ENCODE data around the gene OR6S1. TPM values are rescaled to one million over a fixed set of nuclear protein-coding genes. Genes with fewer than 3 reads are reported as not detected.
A peak's percentile ranks its signal among the peaks of the same experiment; 100 is the strongest.
"Not testable (repeated sequence)": the region's sequence is repeated elsewhere in the genome, so short reads cannot be mapped to it uniquely, and the experiment has no call there.

Gene OR6S1
- total RNA-seq, 2 experiments from 2014 or later: not detected

- no peak overlapping the region for H3K27ac Mint-ChIP-seq
- ATAC-seq (no peak), DNase-seq (no peak)
- CTCF ChIA-PET: interaction anchor here (1.0 to 9.2 kb wide), 6 partner anchors 12 to 217 kb away, joined by 3 to 69 read pairs (median 8); partner anchors contain the start of genes ANG and RNASE4
- no peaks in the 10 kb centered on the region for H3K36me3 Mint-ChIP-seq (ENCODE audit: low read depth)
- intact Hi-C loops (cut with micrococcal nuclease): no loop called here
- no peak overlapping the region for H3K4me3 Mint-ChIP-seq
- no peaks in the 10 kb centered on the region for H3K9me3 Mint-ChIP-seq
- POLR2A ChIA-PET: interaction anchor here (0.6 to 1.0 kb wide), 3 partner anchors 15 to 38 kb away, joined by 3 to 5 read pairs (median 3); no protein-coding TSS in a partner anchor
- TF ChIP-seq CTCF (IDR thresholded peaks at IDR 0.05): no peak
- H3K27me3 Mint-ChIP-seq: peaks cover 55% of the 10 kb centered on the region
- peaks cover 19% of the 10 kb centered on the region for H3K4me1 Mint-ChIP-seq (ENCODE audit: low read depth)
These were observed 14.8 kb upstream of the OR6S1 start for GRCh38 chr14:20656274-20656673.

GRCh38 chr14:20655851-20656250, 14.4 kb upstream of the OR6S1 start:
- H3K4me1 Mint-ChIP-seq (ENCODE audit: low read depth): peaks cover 19% of the 10 kb centered on the region
- H3K9me3 Mint-ChIP-seq: no peaks in the 10 kb centered on the region
- CTCF ChIA-PET: interaction anchor here (1.0 to 9.2 kb wide), 6 partner anchors 12 to 217 kb away, joined by 3 to 69 read pairs (median 8); partner anchors contain the start of genes ANG and RNASE4
- H3K4me3 Mint-ChIP-seq: no peak overlapping the region
- H3K27me3 Mint-ChIP-seq: peaks cover 57% of the 10 kb centered on the region
- H3K27ac Mint-ChIP-seq: no peak overlapping the region
- intact Hi-C loops (cut with micrococcal nuclease): no loop called here
- no peak for TF ChIP-seq CTCF (IDR thresholded peaks at IDR 0.05)
- no peak for ATAC-seq
- H3K36me3 Mint-ChIP-seq (ENCODE audit: low read depth): no peaks in the 10 kb centered on the region
- DNase-seq: no peak
- POLR2A ChIA-PET: interaction anchor here (0.9 to 1.0 kb wide), 2 partner anchors 26 to 38 kb away, joined by 3 to 5 read pairs; no protein-coding TSS in a partner anchor

GRCh38 chr14:20652996-20653975, 11.8 kb upstream of the OR6S1 start:
- no peak for TF ChIP-seq CTCF (IDR thresholded peaks at IDR 0.05)
- ChIA-PET POLR2A (no interaction called here), CTCF (interaction anchor here (2.2 kb wide), 1 partner anchor 38 kb away, joined by 7 read pairs; no protein-coding TSS in a partner anchor)
- H3K9me3 Mint-ChIP-seq: no peaks in the 10 kb centered on the region
- ATAC-seq (peak; percentile 86), DNase-seq (peak; percentile 86)
- H3K27ac Mint-ChIP-seq: no peak overlapping the region
- H3K36me3 Mint-ChIP-seq (ENCODE audit: low read depth): no peaks in the 10 kb centered on the region
- H3K4me3 Mint-ChIP-seq: peak overlapping the region; percentile 65
- intact Hi-C loops (cut with micrococcal nuclease): loop anchor here (2.0 kb wide), 1 partner anchor 20 kb away; no protein-coding TSS in a partner anchor
- peaks cover 58% of the 10 kb centered on the region for H3K27me3 Mint-ChIP-seq
- peaks cover 19% of the 10 kb centered on the region for H3K4me1 Mint-ChIP-seq (ENCODE audit: low read depth)

- POLR2A ChIA-PET: no interaction called here
- ATAC-seq: no peak
- Mint-ChIP-seq H3K36me3 (ENCODE audit: low read depth) (no peaks in the 10 kb centered on the region), H3K4me1 (ENCODE audit: low read depth) (no peaks in the 10 kb centered on the region), H3K27ac (no peak overlapping the region), H3K9me3 (no peaks in the 10 kb centered on the region), H3K27me3 (peaks cover 24% of the 10 kb centered on the region), H3K4me3 (no peak overlapping the region)
- intact Hi-C loops (cut with micrococcal nuclease): no loop called here
- TF ChIP-seq CTCF (IDR thresholded peaks at IDR 0.05): no peak
- DNase-seq: no peak
- CTCF ChIA-PET: interaction anchor here (0.9 kb wide), 1 partner anchor 18 kb away, joined by 3 read pairs; no protein-coding TSS in a partner anchor
These were observed 4.0 kb upstream of the OR6S1 start for GRCh38 chr14:20645481-20645880.

GRCh38 chr14:20644520-20644919, 3.0 kb upstream of the OR6S1 start:
- H3K4me1 Mint-ChIP-seq (ENCODE audit: low read depth): no peaks in the 10 kb centered on the region
- POLR2A ChIA-PET: no interaction called here
- H3K27me3 Mint-ChIP-seq: peaks cover 24% of the 10 kb centered on the region
- TF ChIP-seq CTCF (IDR thresholded peaks at IDR 0.05): no peak
- ATAC-seq (no peak), DNase-seq (no peak)
- intact Hi-C loops (cut with micrococcal nuclease): no loop called here
- no peaks in the 10 kb centered on the region for H3K36me3 Mint-ChIP-seq (ENCODE audit: low read depth)
- H3K9me3 Mint-ChIP-seq: no peaks in the 10 kb centered on the region
- H3K27ac Mint-ChIP-seq: no peak overlapping the region
- H3K4me3 Mint-ChIP-seq: no peak overlapping the region
- CTCF ChIA-PET: no interaction called here

GRCh38 chr14:20642755-20643154, 1.3 kb upstream of the OR6S1 start:
- intact Hi-C loops (cut with micrococcal nuclease); H3K36me3 Mint-ChIP-seq (ENCODE audit: low read depth); H3K4me1 Mint-ChIP-seq (ENCODE audit: low read depth): not testable (repeated sequence)

More at GRCh38 chr14:20642755-20643154, 1.3 kb upstream of the OR6S1 start:
- POLR2A ChIA-PET, DNase-seq, H3K9me3 Mint-ChIP-seq, H3K4me3 Mint-ChIP-seq, ATAC-seq, H3K27ac Mint-ChIP-seq: not testable (repeated sequence)
- peaks cover 24% of the 10 kb centered on the region for H3K27me3 Mint-ChIP-seq
- CTCF ChIA-PET: interaction anchor here (0.6 to 1.1 kb wide), 2 partner anchors 15 to 272 kb away, joined by 3 read pairs; no protein-coding TSS in a partner anchor
